ENCODE results near the gene SSNA1.

DNA sequence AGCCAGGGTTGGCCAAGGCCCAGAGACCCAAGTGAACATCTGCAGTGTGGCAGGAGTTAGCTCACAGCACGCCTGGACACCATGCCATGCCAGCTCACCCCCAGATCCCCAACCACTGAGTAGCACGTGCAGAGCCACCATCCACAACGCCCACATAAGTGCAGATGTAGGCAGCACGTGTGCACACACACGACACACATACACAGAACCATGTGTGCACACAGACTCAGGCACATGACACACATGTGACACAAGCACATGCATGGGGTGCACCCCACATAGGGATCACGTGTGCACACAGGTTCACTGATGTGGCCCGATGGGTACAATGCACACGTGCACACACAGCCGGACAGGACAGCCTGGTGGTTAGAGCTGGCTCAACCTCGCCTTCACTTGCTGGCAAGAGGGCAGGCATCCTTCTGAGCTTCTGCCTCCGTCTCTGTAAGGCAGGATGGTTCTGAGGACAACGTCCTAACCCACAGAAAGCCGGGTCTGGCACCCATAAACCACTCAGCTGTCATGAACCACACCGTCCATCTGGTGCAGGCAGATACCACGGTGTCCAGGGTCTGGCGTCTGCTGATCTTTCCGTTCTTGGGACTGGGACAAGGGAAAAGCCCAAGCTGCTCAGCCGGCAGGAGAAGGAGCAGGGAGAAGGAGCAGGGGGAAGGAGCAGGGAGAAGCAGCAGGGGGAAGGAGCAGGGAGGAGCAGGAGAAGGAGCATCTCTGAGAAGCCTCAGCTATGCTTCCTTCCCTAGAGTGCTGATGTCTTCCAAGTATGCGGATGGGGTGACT lies 30.7 kb upstream of the SSNA1 start:
- TF ChIP-seq, protein P1, sequence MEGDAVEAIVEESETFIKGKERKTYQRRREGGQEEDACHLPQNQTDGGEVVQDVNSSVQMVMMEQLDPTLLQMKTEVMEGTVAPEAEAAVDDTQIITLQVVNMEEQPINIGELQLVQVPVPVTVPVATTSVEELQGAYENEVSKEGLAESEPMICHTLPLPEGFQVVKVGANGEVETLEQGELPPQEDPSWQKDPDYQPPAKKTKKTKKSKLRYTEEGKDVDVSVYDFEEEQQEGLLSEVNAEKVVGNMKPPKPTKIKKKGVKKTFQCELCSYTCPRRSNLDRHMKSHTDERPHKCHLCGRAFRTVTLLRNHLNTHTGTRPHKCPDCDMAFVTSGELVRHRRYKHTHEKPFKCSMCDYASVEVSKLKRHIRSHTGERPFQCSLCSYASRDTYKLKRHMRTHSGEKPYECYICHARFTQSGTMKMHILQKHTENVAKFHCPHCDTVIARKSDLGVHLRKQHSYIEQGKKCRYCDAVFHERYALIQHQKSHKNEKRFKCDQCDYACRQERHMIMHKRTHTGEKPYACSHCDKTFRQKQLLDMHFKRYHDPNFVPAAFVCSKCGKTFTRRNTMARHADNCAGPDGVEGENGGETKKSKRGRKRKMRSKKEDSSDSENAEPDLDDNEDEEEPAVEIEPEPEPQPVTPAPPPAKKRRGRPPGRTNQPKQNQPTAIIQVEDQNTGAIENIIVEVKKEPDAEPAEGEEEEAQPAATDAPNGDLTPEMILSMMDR (IDR thresholded peaks at IDR 0.05): no peak
- no peak for TF ChIP-seq POLR2A (IDR thresholded peaks at IDR 0.05)
- TF ChIP-seq POLR2AphosphoS5 (IDR thresholded peaks at IDR 0.05): no peak
- TF ChIP-seq EP300 (IDR thresholded peaks at IDR 0.05): no peak
